GM12873 (cell line): ENCODE results near the gene ANKRD16.

Experiments used
- TF ChIP-seq, protein P1 (sequence below): IDR thresholded peaks from 2 replicates; pipeline ENCODE4 v1.5.1; 2012; ENCODE audit warnings: low read depth, mild to moderate bottlenecking, moderate library complexity, low read length, control low read depth; ENCODE audit not compliant: insufficient read depth; ENCODE audit errors: missing control alignments

ANKRD16 gene

DNA sequence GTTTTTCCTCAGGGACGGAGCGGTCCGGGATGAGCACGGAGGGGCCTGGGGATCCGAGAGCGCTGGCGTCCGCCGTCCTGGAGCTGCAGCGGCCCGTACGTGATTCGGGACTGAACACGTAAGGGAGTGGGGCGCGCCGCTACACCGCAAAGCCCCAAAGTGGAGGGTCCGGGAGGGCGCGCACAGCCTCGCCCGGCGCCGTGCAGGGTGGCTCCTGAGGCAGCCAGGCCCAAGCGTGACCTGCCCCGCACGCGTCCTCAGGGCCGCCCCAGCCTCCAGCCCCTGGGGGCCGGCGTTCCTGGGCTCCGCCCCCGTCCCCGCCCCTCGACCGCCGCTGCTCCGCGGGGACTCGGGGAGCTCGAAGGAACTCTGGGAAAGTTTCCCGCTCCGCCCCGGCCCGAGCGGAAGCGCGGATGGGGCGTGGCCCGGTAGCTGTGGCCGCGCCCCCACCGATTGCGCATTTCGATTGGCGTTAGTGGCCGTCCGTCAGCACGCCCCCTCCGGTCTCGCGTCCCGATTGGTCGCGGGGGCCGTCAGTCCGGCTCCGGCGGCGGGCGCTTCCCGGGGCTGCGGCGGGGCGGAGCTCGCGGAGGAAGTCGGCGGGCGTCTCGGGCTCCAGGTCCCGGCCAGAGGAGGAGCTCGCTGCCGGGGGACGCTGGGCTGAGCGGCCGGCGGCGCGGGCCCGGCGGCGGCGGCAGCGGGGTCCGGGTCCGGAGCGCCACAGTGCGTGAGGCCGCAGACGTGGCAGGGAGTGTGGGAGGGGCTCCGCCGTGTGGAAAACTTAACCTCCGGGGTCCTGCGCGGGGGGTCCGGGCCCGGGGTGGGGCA is at the start of gene ANKRD16, which contains the start of gene FBH1:
ANKRD16 (minus strand) TSS at position 270 of the 828 bp plus-strand sequence. CDS start 539 bp downstream, outside the sequence.
FBH1 (plus strand) TSS at position 620 of the 828 bp plus-strand sequence; CDS start at position 723, 103 bp downstream.
- TF ChIP-seq, protein P1, sequence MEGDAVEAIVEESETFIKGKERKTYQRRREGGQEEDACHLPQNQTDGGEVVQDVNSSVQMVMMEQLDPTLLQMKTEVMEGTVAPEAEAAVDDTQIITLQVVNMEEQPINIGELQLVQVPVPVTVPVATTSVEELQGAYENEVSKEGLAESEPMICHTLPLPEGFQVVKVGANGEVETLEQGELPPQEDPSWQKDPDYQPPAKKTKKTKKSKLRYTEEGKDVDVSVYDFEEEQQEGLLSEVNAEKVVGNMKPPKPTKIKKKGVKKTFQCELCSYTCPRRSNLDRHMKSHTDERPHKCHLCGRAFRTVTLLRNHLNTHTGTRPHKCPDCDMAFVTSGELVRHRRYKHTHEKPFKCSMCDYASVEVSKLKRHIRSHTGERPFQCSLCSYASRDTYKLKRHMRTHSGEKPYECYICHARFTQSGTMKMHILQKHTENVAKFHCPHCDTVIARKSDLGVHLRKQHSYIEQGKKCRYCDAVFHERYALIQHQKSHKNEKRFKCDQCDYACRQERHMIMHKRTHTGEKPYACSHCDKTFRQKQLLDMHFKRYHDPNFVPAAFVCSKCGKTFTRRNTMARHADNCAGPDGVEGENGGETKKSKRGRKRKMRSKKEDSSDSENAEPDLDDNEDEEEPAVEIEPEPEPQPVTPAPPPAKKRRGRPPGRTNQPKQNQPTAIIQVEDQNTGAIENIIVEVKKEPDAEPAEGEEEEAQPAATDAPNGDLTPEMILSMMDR, result no peak

DNA sequence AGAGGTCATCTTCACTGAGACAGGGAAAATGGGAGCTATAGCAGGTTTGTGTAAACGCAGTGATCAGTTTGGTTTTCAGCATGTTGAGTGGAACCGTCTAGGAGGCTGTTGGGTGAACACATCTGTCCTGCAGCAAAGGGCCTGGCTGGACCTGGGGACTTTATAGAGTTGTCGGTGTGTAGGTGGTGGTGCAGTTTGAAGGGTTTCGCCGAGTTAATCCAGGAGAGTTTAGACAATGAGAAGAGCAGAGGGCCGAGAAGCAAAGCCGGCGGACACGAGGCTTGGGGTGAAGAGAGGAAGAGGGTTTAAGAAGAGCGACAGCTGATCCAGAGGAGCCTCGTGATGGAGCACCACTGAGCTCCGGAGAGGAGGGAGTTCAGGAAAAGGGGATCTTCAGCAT is 48.6 kb upstream of the ANKRD16 start:
- TF ChIP-seq, protein P1, result no peak

DNA sequence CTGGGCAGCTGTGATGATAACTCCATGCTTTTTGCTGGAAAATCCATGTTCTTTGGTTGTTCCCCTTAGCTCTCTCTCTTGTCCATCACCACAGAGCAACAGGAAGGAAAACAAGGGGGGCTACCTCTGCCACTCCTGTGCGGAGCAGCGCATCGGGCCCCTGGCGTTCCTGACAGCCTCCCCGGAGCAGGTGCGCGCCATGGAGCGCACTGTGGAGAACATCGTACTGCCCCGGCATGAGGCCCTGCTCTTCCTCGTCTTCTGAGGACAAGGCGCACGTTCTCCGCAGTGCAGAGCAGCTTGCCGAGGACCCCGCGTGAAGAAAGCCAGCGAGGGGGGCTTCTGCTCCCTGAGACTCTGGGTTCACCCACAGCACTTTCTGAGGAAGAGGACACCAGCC is 47.3 kb upstream of the ANKRD16 start:
- TF ChIP-seq, protein P1, result no peak

DNA sequence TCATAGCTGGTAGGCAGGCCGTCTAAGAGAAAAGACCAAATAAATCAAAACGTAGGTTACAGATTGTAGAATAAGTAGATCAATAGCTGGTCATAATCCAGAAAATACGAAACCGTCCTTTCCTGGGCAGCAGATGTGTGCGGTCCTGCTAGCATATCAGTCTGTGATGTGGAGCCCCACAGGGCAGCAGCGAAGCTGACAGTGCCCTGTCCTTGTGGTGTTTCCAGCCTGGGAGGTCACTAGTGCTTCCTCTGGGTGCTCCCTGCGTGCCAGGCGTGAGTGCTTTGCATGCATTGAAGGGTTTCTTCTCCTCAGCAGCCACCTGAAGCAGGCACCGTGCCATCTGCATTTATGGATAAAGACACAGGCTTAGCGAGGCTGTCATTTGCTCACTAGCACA is 45.9 kb upstream of the ANKRD16 start:
- TF ChIP-seq, protein P1, result no peak

DNA sequence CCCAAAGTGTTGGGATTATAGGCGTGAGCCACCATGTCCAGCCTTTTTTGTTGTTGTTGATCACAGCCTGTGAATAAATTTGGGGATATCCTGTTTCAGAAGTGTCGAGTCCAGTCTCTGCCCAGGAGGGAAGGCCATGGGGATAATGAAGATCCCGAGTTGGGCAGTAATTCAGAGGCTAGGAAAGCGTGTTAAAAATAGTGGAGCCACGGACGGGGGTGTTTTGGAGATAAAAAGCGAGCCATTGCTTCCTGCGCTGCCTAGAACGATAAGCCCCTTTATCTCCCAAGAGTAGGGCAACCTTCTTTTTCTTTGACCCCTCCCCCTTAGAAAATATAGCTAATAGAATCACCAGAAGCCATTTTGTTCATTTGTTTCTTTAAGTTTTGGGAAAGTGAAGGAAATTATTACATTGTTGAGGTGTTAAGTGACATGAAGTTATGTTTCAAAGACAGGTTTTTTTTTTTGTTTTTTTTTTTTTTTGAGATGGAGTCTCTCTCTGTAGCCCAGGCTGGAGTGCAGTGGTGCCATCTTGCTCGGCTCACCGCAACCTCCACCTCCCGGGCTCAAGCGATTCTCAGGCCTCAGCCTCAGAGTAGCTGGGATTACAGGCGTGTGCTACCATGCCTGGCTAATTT is 44.3 kb upstream of the ANKRD16 start:
- TF ChIP-seq, protein P1, result no peak

DNA sequence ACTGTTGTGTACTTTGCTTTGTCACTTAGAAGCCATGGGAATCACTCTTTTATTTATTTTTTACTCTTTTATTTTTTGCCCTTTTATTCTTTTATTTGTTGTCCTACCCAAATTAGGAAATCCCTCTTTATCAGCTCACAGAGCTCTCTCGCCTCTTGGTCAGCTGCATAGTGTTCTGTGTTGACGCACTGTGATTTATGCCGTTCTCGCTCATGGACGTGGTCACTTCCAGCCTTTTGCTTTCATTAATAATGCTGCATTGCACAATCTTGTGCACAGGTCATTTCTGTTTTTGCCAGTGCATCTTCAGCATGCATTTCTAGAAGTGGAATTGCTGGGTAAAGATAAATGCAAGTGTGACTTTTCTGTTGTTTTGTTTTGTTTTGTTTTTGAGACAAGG is 42.7 kb upstream of the ANKRD16 start:
- TF ChIP-seq, protein P1, result no peak

DNA sequence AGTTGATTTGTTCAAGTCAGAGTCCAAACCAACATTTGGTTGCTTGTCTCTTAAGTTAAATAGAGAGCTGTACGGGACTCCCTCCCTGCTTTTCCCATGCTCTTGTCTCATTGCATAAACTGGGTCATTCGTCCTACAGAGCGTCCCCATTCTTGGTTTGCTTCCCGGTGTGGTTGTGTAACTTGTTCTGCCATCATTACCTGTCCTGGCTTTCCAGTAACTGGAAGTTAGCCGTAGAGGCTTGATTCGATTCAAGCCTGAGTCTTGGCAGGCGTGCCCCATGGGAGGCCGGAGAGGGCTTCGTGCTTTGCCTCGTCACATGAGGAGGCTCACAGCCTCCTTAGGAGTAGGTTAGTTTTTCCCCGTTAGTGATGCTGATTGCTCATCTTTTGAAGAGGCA is 40.6 kb upstream of the ANKRD16 start:
- TF ChIP-seq, protein P1, result no peak
